Prostate gland (tissue), 2 donors: ENCODE results near the gene REM2. TPM values are rescaled to one million over a fixed set of nuclear protein-coding genes. Genes with fewer than 3 reads are reported as not detected.

ENCODE experiments used
- DNase-seq: peaks from one replicate; pipeline ENCODE4 v3.0.0-alpha.2; 2019; ENCODE audit warnings: low spot score
- H3K27ac ChIP-seq, 2 donors: fragments of 200-600 bp; sonication (generic); 2 replicates each; pipeline ENCODE4 v1.5.1; 2017 to 2019
- H3K27me3 ChIP-seq: fragments of 200-600 bp; sonication (generic); replicated peaks from 2 replicates; pipeline ENCODE4 v1.5.1; 2019; ENCODE audit not compliant: insufficient read depth
- H3K36me3 ChIP-seq, 2 donors: fragments of 200-600 bp; sonication (generic); 1 replicate in 1 of 2; 2 replicates in 1 of 2; pipeline versions ENCODE4 v1.5.1 to v1.8.1; 2017 to 2019
- H3K4me1 ChIP-seq: fragments of 200-600 bp; sonication (generic); replicated peaks from 2 replicates; pipeline ENCODE4 v1.5.1; 2019
- H3K4me3 ChIP-seq, 2 donors: fragments of 200-600 bp; sonication (generic); 2 replicates each; pipeline ENCODE4 v1.5.1; 2017 to 2019
- H3K9me3 ChIP-seq: fragments of 200-600 bp; sonication (generic); 2 replicates; pipeline ENCODE4 v1.5.1; 2017
- CTCF ChIP-seq, 4 experiments: fragments of 200-600 bp in 2 of 4; fragments of 450-650 bp in 2 of 4; sonication (generic) in 2 of 4; IDR thresholded peaks; 1 replicate in 3 of 4; 2 replicates in 1 of 4; pipeline ENCODE4 v1.5.1; 2016 to 2019; ENCODE audit warnings: antibody characterized with exemption in 4 of 4, mild to moderate bottlenecking in 2 of 4, moderate library complexity in 2 of 4
- POLR2A ChIP-seq: fragments of 450-650 bp; IDR thresholded peaks from one replicate; pipeline ENCODE4 v1.6.1; 2016; ENCODE audit warnings: antibody characterized with exemption, mild to moderate bottlenecking
- POLR2AphosphoS5 ChIP-seq: sonication (generic); formaldehyde crosslinking; IDR thresholded peaks from one replicate; pipeline ENCODE4 v1.6.1; 2017; ENCODE audit warnings: antibody characterized with exemption
- WGBS: methylation state at CpG from one replicate; pipeline ENCODE4 v1.1.5; 2018; 5-methylcytosine and 5-hydroxymethylcytosine counted together
- intact Hi-C: fragments of 100-400 bp; cut with DNase I; formaldehyde crosslinking; loops from one replicate; pipeline ENCODE4 v1.14.2; 2022
- total RNA-seq, 2 donors: library from RNA; depleted of rRNA; stranded (reverse); fragments of >200 nt; gene quantifications; one replicate each; pipeline ENCODE4 v1.1.0, GENCODE V29; 2016

Gene REM2
- total RNA-seq, 2 donors from 2014 or later: 0.62 to 1.0 TPM

DNA sequence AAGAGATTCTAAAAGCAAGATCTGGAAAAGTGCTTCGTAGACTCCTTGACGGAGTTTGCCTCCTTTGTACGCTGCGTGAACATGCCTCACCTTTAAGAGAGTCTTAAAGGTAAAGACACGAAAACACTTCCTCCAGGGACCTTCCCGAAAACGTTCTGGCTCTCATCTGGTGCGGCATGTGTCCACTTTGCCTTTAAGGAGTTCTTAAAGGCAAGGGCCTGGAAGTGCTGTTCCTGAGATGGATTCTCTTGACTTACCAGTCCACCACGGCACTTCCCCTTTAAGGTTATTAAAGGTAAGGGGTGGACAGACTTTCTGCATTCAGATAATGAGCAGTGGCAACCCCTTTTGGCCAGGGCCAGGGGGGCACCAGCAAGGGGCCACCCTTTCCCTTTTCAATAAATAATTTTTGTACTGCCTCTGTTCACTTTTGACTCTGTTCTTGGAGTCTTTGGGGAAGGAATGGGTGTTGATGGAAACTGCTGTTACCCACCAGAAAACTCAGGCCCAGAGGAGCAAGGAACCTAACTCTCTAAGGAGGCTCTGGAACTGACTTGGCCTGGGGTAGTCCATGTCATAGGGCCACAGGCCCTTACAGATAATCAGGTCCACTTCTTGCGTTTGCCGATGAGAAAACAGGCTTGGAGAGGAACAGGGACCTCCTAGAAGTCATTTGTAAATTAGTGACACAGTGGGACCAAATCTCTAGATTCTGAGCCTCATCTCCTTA lies 4.4 kb downstream of the REM2 start:
- DNase-seq: peak; percentile 82
- H3K9me3 ChIP-seq: no peaks in the 10 kb centered on the region
- peak overlapping the region; percentile 72 to 75 for H3K27ac ChIP-seq
- TF ChIP-seq POLR2A: no peak
- peak in 1 of 4 experiments; percentile 1 for TF ChIP-seq CTCF (IDR thresholded peaks at IDR 0.05)
- TF ChIP-seq POLR2AphosphoS5: peak; percentile 82
- H3K27me3 ChIP-seq: no peaks in the 10 kb centered on the region
- intact Hi-C loops: no loop called here
- H3K4me1 ChIP-seq: no peaks in the 10 kb centered on the region
- no peaks in the 10 kb centered on the region for H3K36me3 ChIP-seq
- peak overlapping the region; percentile 41 to 45 for H3K4me3 ChIP-seq
- 16% methylated on average over 11 of the region's 11 CpGs for WGBS

- no peak for DNase-seq
- intact Hi-C loops: no loop called here
- 48% methylated on average over 5 of the region's 5 CpGs for WGBS
These were observed 5.0 kb downstream of the REM2 start for GRCh38 chr14:22887990-22888378.

DNA sequence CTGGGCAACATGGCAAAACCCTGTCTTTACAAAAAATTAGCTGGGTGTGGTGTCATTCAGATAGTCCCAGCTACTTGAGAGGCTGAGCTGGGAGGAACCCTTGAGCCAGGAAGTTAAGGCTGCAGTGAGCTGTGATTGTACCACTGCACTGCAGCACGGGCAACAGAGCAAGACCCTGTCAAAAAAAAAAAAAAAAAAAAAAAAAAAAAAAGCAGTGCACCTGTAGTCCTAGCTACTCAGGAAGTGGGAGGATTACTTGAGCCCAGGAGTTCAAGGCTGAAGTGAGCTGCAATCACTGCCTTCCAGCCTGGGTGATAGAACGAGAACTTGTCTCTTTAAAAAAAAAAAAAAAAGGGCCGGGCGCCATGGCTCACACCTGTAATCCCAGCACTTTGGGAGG lies 5.6 kb downstream of the REM2 start:
- Histone ChIP-seq H3K27me3 (no peaks in the 10 kb centered on the region), H3K4me3 (no peak overlapping the region), H3K27ac (no peak overlapping the region), H3K9me3 (no peaks in the 10 kb centered on the region), H3K4me1 (no peaks in the 10 kb centered on the region), H3K36me3 (no peaks in the 10 kb centered on the region)
- intact Hi-C loops: no loop called here
- TF ChIP-seq POLR2AphosphoS5 (no peak), CTCF (IDR thresholded peaks at IDR 0.05) (no peak)
- DNase-seq: no peak
- WGBS: 86% methylated on average over 4 of the region's 4 CpGs

More at GRCh38 chr14:22887990-22888378, 5.0 kb downstream of the REM2 start:
- H3K9me3 ChIP-seq: no peaks in the 10 kb centered on the region
- no peak for TF ChIP-seq POLR2A
- TF ChIP-seq POLR2AphosphoS5: no peak
- no peak for TF ChIP-seq CTCF (IDR thresholded peaks at IDR 0.05)
- H3K36me3 ChIP-seq: no peaks in the 10 kb centered on the region
- H3K27ac ChIP-seq: no peak overlapping the region
- peak overlapping the region; percentile 41 to 45 for H3K4me3 ChIP-seq
- no peaks in the 10 kb centered on the region for H3K4me1 ChIP-seq
- H3K27me3 ChIP-seq: no peaks in the 10 kb centered on the region

- no peaks in the 10 kb centered on the region for H3K36me3 ChIP-seq
- 83% methylated on average over 1 of the region's 1 CpG for WGBS
- H3K4me1 ChIP-seq: no peaks in the 10 kb centered on the region
- no peak for DNase-seq
- no peaks in the 10 kb centered on the region for H3K27me3 ChIP-seq
- H3K27ac ChIP-seq: no peak overlapping the region
- intact Hi-C loops: no loop called here
- TF ChIP-seq POLR2AphosphoS5 (no peak), POLR2A (no peak), CTCF (IDR thresholded peaks at IDR 0.05) (no peak)
- H3K9me3 ChIP-seq: no peaks in the 10 kb centered on the region
- H3K4me3 ChIP-seq: no peak overlapping the region
These were observed 7.4 kb downstream of the REM2 start for GRCh38 chr14:22890416-22890815.

- Histone ChIP-seq H3K36me3 (no peaks in the 10 kb centered on the region), H3K27me3 (no peaks in the 10 kb centered on the region), H3K4me1 (no peaks in the 10 kb centered on the region), H3K4me3 (no peak overlapping the region), H3K27ac (no peak overlapping the region), H3K9me3 (no peaks in the 10 kb centered on the region)
- DNase-seq: no peak
- WGBS: 78% methylated on average over 7 of the region's 7 CpGs
- TF ChIP-seq POLR2AphosphoS5: no peak
- TF ChIP-seq CTCF (IDR thresholded peaks at IDR 0.05): no peak
- no peak for TF ChIP-seq POLR2A
- intact Hi-C loops: no loop called here
These were observed 9.5 kb downstream of the REM2 start for GRCh38 chr14:22892488-22892887.
